Measurements from ENCODE around the gene GIT2. TPM values are rescaled to one million over a fixed set of nuclear protein-coding genes. Genes with fewer than 3 reads are reported as not detected.
"Not testable (repeated sequence)": the region's sequence is repeated elsewhere in the genome, so short reads cannot be mapped to it uniquely, and the experiment has no call there.

Gene GIT2
- total and polyA plus RNA-seq, 4 donors: 9.3 to 78.0 (median 39.6) TPM

- 85 to 86% methylated on average over 8 of the region's 8 CpGs for WGBS, 2 donors
- H3K36me3 ChIP-seq (ENCODE audit: control insufficient read depth in 1 of 2, insufficient read depth in 2 of 2, low read length in 1 of 2): peaks cover 3 to 8% of the 10 kb centered on the region in 2 donors
- H3K4me1 ChIP-seq (ENCODE audit: control insufficient read depth in 1 of 2, insufficient read depth in 2 of 2, low read length in 2 of 2): no peaks in the 10 kb centered on the region
- no peaks in the 10 kb centered on the region for H3K27me3 ChIP-seq (ENCODE audit: control insufficient read depth in 1 of 2, insufficient read depth in 2 of 2, low read length in 1 of 2)
- no peak overlapping the region for H3K27ac ChIP-seq (ENCODE audit: low read depth in 1 of 2, low read length in 2 of 2)
- no peak for ATAC-seq (ENCODE audit: low FRiP score)
- H3K4me3 ChIP-seq (ENCODE audit: low read length in 2 of 2): no peak overlapping the region
- peak in 1 of 2 donors; percentile 28 for DNase-seq
- no peaks in the 10 kb centered on the region for H3K9me3 ChIP-seq (ENCODE audit: control insufficient read depth, low read length)
- intact Hi-C loops (cut with DNase I): no loop called here
Measured at GRCh38 chr12:109910254-109910968, 85.8 kb downstream of the GIT2 start.

DNA sequence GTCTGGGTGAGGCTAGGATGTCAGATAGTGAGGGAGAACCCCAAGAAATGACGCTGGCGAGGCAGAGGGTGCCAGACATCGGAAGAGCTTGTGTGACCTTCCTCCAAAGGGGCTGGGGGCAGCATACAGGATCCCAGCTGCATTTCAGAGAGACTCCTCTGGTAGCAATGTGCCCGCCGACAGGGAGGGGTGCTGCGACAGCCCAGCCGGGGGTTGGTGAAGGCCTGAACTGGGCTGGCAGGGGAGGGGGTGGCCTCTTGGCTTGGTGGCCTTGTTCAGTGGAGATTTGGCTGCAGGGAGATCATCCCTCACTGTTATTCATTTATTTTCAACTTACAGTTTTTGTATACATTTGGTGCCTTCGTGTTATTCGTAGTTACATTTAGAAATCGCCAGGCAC is 90.9 kb downstream of the GIT2 start:
- ATAC-seq (ENCODE audit: low FRiP score) (no peak), DNase-seq (no peak)
- no peaks in the 10 kb centered on the region for H3K4me1 ChIP-seq (ENCODE audit: control insufficient read depth in 1 of 2, insufficient read depth in 2 of 2, low read length in 2 of 2)
- H3K36me3 ChIP-seq (ENCODE audit: control insufficient read depth in 1 of 2, insufficient read depth in 2 of 2, low read length in 1 of 2): peaks cover 0 to 2% of the 10 kb centered on the region in 2 donors
- H3K4me3 ChIP-seq (ENCODE audit: low read length in 2 of 2): no peak overlapping the region
- H3K27me3 ChIP-seq (ENCODE audit: control insufficient read depth in 1 of 2, insufficient read depth in 2 of 2, low read length in 1 of 2): no peaks in the 10 kb centered on the region
- WGBS, 2 donors: 94 to 97% methylated on average over 10 of the region's 10 CpGs
- no peaks in the 10 kb centered on the region for H3K9me3 ChIP-seq (ENCODE audit: control insufficient read depth, low read length)
- H3K27ac ChIP-seq (ENCODE audit: low read depth in 1 of 2, low read length in 2 of 2): no peak overlapping the region
- intact Hi-C loops (cut with DNase I): no loop called here

DNA sequence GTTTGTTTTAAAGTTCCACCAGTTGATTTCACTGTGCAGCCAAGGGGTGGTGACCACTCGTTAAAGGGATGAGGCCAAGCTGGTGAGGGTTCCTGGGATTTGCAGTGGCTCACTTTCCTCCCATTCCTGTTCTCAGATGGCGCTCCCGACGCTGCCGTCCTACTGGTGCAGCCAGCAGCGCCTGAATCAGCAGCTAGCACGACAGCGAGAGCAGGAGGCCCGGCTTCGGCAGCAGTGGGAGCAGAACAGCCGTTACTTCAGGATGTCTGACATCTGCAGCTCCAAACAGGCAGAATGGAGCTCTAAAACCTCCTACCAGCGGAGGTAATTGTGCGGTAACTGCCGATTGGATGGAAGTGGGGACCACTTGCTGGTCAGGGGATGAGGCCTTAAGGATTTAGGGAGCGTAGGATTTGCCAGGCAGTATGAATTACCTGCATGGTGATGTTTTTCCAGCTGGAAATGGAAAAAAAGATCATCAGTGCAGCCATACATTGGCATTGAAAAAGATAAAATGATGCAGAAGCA is 93.2 kb downstream of the GIT2 start:
- peaks cover 0 to 2% of the 10 kb centered on the region in 2 donors for H3K36me3 ChIP-seq (ENCODE audit: control insufficient read depth in 1 of 2, insufficient read depth in 2 of 2, low read length in 1 of 2)
- H3K9me3 ChIP-seq (ENCODE audit: control insufficient read depth, low read length): no peaks in the 10 kb centered on the region
- no peak overlapping the region for H3K27ac ChIP-seq (ENCODE audit: low read depth in 1 of 2, low read length in 2 of 2)
- ATAC-seq (ENCODE audit: low FRiP score): no peak
- DNase-seq: no peak
- no peak overlapping the region for H3K4me3 ChIP-seq (ENCODE audit: low read length in 2 of 2)
- H3K4me1 ChIP-seq (ENCODE audit: control insufficient read depth in 1 of 2, insufficient read depth in 2 of 2, low read length in 2 of 2): no peaks in the 10 kb centered on the region
- 73 to 76% methylated on average over 15 of the region's 15 CpGs for WGBS, 2 donors
- no peaks in the 10 kb centered on the region for H3K27me3 ChIP-seq (ENCODE audit: control insufficient read depth in 1 of 2, insufficient read depth in 2 of 2, low read length in 1 of 2)
- intact Hi-C loops (cut with DNase I): no loop called here

DNA sequence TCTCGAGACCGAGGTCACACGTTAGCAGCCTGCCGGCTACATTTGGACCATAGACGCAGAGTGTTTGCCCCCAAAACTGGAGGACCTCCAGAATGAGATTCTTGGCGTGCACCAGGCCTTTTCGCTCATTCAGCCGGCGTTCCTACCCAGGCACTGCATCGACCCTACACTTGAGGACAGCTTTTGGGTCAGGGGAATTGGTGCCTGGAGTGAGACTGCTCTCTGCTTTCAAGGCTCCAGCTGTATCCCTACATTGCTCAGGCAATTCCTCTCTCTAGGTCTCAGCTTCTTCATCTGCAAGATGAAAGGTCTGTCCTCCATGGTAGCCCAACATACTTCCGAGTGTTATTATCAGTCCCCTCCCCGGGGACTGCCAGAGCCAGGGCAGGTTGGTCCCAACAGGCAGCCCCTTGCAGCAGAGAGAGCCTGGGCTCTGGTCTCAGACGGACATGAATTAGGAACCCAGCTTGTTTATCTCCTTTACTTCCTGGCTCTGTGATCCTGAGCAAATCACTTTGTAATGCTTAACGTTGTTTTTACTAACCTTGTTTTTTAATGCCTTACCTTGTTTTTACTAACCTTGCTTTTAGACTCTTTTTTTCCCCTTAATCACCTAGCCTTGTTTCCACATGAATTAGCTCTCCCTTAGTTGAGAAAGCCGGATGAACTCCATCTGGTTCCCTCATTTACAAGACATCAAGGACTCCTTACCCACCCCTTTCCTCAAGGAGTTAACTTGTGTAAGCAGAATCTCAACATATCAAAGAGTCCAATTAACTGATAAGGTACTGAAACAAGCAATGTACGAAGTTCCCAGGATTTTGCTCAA is 95.2 kb downstream of the GIT2 start:
- Histone ChIP-seq H3K27me3 (ENCODE audit: control insufficient read depth in 1 of 2, insufficient read depth in 2 of 2, low read length in 1 of 2) (no peaks in the 10 kb centered on the region), H3K27ac (ENCODE audit: low read depth in 1 of 2, low read length in 2 of 2) (no peak overlapping the region), H3K36me3 (ENCODE audit: control insufficient read depth in 1 of 2, insufficient read depth in 2 of 2, low read length in 1 of 2) (peaks cover 0 to 2% of the 10 kb centered on the region in 2 donors), H3K9me3 (ENCODE audit: control insufficient read depth, low read length) (no peaks in the 10 kb centered on the region), H3K4me3 (ENCODE audit: low read length in 2 of 2) (peak overlapping the region; percentile 64 to 80), H3K4me1 (ENCODE audit: control insufficient read depth in 1 of 2, insufficient read depth in 2 of 2, low read length in 2 of 2) (no peaks in the 10 kb centered on the region)
- DNase-seq (no peak), ATAC-seq (ENCODE audit: low FRiP score) (peak; percentile 22)
- 3 to 4% methylated on average over 16 of the region's 16 CpGs for WGBS, 2 donors
- intact Hi-C loops (cut with DNase I): no loop called here

DNA sequence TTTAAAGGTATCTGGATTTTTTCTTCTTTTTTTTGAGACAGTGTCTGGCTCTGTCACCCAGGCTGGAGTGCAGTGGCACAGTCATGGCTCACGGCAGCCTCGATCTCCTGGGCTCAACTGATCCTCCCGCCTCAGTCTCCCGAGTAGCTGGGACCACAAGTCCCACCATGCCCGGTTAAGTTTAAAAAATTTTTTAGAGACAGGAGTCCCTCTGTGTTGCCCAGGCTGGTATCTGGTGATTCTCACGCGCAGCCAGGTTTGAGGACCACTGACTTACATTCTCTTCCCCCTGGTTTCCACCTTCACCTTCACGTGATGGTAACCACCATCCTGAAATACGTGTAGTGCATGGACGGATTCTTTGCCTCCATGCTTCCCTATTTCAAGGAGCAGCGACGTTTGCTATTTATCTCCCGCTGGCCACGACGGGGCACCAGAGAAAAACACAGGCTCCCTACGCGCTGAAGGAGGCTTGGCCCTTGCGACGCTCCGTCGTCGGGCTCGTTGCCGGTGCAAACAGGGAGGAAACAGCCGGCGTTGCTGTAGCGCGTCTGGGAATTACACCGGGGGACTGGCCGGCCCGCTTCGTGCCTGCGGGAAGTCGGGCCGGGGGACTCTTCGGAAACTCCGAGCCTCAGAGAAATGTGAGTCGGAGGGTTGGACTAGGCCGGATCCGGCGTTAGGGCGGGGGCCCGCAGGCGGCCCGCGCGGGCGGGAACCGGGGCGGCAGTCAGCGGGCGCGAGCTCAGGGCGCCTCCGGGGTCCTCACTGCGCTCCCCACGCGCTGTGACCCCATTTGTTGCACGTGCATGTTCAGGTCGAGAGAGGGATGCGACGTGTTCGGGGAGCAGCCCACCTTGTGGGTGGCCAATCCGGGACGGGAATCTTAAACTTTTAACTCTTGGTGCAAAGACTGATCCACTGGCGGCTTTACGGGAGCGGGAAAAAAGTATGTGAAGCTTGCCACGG is 96.1 kb downstream of the GIT2 start, which contains the start of gene TCHP:
Gene TCHP, plus strand, starts transcription at position 492 of the 969 bp plus-strand sequence. CDS start 2,753 bp downstream, outside the sequence.
- 1% methylated on average over 59 to 69 of the region's 69 CpGs for WGBS, 2 donors
- Histone ChIP-seq H3K27ac (ENCODE audit: low read depth in 1 of 2, low read length in 2 of 2) (peak within 1 kb of the TSS in 1 of 2 donors; percentile 31), H3K9me3 (ENCODE audit: control insufficient read depth, low read length) (no peaks in the 10 kb centered on the region), H3K36me3 (ENCODE audit: control insufficient read depth in 1 of 2, insufficient read depth in 2 of 2, low read length in 1 of 2) (no peaks in the 10 kb centered on the region), H3K4me3 (ENCODE audit: low read length in 2 of 2) (peak within 1 kb of the TSS; percentile 64 to 80), H3K4me1 (ENCODE audit: control insufficient read depth in 1 of 2, insufficient read depth in 2 of 2, low read length in 2 of 2) (no peaks in the 10 kb centered on the region), H3K27me3 (ENCODE audit: control insufficient read depth in 1 of 2, insufficient read depth in 2 of 2, low read length in 1 of 2) (no peaks in the 10 kb centered on the region)
- intact Hi-C loops (cut with DNase I): no loop called here
- DNase-seq: peak; percentile 91 to 94
- peak; percentile 96 for ATAC-seq (ENCODE audit: low FRiP score)

DNA sequence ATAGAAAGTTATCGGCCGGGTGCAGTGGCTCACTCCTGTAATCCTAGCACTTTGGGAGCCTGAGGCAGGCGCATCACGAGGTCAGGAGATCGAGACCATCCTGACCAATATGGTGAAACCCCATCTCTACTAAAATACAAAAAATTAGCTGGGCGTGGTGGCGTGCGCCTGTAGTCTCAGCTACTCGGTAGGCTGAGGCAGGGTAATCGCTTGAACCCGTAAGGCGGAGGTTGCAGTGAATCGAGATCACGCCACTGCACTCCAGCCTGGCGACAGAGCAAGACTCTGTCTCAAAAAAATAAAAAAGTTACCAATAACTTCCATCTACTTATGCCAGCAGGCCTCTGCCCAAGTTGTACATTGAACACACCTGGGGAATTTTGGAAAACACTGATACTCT is 96.8 kb downstream of the GIT2 start:
- H3K27ac ChIP-seq (ENCODE audit: low read depth in 1 of 2, low read length in 2 of 2); ATAC-seq (ENCODE audit: low FRiP score); H3K4me3 ChIP-seq (ENCODE audit: low read length in 2 of 2); intact Hi-C loops (cut with DNase I); H3K9me3 ChIP-seq (ENCODE audit: control insufficient read depth, low read length); DNase-seq; H3K36me3 ChIP-seq (ENCODE audit: control insufficient read depth in 1 of 2, insufficient read depth in 2 of 2, low read length in 1 of 2); H3K27me3 ChIP-seq (ENCODE audit: control insufficient read depth in 1 of 2, insufficient read depth in 2 of 2, low read length in 1 of 2); H3K4me1 ChIP-seq (ENCODE audit: control insufficient read depth in 1 of 2, insufficient read depth in 2 of 2, low read length in 2 of 2): not testable (repeated sequence)
- WGBS, 2 donors: 88 to 90% methylated on average over 15 of the region's 15 CpGs

DNA sequence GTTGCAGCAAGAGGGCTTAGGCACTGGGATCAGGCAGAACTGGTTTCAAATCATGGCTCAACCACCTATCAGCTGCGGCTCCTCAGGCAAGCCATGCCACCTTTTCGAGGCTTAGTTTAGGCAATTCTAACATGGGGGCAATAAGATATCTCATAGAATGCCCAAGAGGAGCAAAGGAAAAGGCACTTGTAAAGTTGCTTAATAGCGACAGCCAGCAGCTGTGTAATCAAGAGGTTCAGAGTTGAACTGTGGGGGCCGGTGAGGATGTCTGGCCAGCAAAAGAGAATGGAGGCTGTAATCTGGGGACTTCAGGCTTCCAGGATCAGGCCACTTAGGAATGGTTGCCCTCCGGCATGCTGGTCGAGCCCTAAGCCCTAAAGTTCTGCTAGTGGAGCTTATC is 99.1 kb downstream of the GIT2 start:
- Histone ChIP-seq H3K4me3 (ENCODE audit: low read length in 2 of 2) (no peak overlapping the region), H3K4me1 (ENCODE audit: control insufficient read depth in 1 of 2, insufficient read depth in 2 of 2, low read length in 2 of 2) (no peaks in the 10 kb centered on the region), H3K27me3 (ENCODE audit: control insufficient read depth in 1 of 2, insufficient read depth in 2 of 2, low read length in 1 of 2) (no peaks in the 10 kb centered on the region), H3K27ac (ENCODE audit: low read depth in 1 of 2, low read length in 2 of 2) (no peak overlapping the region), H3K9me3 (ENCODE audit: control insufficient read depth, low read length) (no peaks in the 10 kb centered on the region), H3K36me3 (ENCODE audit: control insufficient read depth in 1 of 2, insufficient read depth in 2 of 2, low read length in 1 of 2) (no peaks in the 10 kb centered on the region)
- DNase-seq: no peak
- no peak for ATAC-seq (ENCODE audit: low FRiP score)
- intact Hi-C loops (cut with DNase I): no loop called here
- WGBS, 2 donors: 86 to 88% methylated on average over 6 of the region's 6 CpGs

DNA sequence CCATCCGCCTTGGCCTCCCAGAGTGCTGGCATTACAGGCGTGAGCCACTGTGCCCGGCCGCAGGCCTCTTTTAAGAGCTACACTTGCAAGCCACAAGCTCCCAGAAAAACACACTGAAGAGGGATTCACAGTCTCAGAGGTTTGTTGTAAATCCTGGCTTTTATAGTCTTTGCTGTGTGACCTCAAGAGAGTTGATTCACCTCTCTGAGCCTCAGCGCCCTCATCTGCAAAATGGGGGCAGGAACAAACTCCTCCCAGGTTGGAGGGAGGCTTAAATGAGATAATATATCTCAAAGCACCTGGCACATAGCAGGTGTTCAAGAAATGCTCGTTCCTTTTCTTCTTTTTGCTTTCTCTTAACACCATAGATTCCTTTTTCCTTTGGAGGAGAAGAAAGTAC is 100.0 kb downstream of the GIT2 start:
- Histone ChIP-seq H3K4me3 (ENCODE audit: low read length in 2 of 2) (no peak overlapping the region), H3K4me1 (ENCODE audit: control insufficient read depth in 1 of 2, insufficient read depth in 2 of 2, low read length in 2 of 2) (no peaks in the 10 kb centered on the region), H3K27ac (ENCODE audit: low read depth in 1 of 2, low read length in 2 of 2) (no peak overlapping the region), H3K36me3 (ENCODE audit: control insufficient read depth in 1 of 2, insufficient read depth in 2 of 2, low read length in 1 of 2) (no peaks in the 10 kb centered on the region), H3K9me3 (ENCODE audit: control insufficient read depth, low read length) (no peaks in the 10 kb centered on the region), H3K27me3 (ENCODE audit: control insufficient read depth in 1 of 2, insufficient read depth in 2 of 2, low read length in 1 of 2) (no peaks in the 10 kb centered on the region)
- WGBS, 2 donors: 87 to 88% methylated on average over 6 of the region's 6 CpGs
- no peak for DNase-seq
- ATAC-seq (ENCODE audit: low FRiP score): no peak
- intact Hi-C loops (cut with DNase I): no loop called here

Measured in aorta (tissue), 5 donors.